Astrocyte (in vitro differentiated cells and primary cell): ENCODE results near the gene PRKD2.

Source experiments
- EZH2 ChIP-seq: IDR thresholded peaks from 2 replicates; pipeline ENCODE4 v1.6.1; 2012; ENCODE audit warnings: mild to moderate bottlenecking, low read length, inconsistent platforms; ENCODE audit not compliant: insufficient read depth
- TF ChIP-seq, protein P1 (sequence below): IDR thresholded peaks from 2 replicates; pipeline ENCODE4 v1.5.1; 2011; ENCODE audit warnings: low read depth, mild to moderate bottlenecking, inconsistent platforms, low read length, moderate library complexity; ENCODE audit not compliant: insufficient read depth

DNA sequence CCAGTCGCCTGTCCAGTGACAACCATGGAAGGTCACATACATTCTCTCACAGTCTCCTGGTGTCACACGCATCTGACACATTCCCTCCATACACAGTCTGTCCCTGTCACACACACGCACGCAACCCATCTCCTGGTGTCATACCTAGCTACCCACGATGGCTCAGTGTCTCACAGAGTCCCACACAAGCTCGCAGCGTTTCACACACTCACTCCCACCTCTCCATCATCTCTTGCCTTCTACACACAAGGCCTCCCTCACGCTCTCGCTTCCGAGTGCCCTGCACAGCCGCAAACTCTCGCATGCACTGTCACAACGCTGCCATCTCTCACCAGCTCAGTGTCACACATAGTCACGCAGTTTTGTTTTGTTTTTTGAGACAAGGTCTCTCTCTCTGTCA is 79.7 kb downstream of the PRKD2 start:
- TF ChIP-seq EZH2: no peak
- TF ChIP-seq, protein P1, sequence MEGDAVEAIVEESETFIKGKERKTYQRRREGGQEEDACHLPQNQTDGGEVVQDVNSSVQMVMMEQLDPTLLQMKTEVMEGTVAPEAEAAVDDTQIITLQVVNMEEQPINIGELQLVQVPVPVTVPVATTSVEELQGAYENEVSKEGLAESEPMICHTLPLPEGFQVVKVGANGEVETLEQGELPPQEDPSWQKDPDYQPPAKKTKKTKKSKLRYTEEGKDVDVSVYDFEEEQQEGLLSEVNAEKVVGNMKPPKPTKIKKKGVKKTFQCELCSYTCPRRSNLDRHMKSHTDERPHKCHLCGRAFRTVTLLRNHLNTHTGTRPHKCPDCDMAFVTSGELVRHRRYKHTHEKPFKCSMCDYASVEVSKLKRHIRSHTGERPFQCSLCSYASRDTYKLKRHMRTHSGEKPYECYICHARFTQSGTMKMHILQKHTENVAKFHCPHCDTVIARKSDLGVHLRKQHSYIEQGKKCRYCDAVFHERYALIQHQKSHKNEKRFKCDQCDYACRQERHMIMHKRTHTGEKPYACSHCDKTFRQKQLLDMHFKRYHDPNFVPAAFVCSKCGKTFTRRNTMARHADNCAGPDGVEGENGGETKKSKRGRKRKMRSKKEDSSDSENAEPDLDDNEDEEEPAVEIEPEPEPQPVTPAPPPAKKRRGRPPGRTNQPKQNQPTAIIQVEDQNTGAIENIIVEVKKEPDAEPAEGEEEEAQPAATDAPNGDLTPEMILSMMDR: no peak
